ENCODE measurements around the gene EN2.

EN2 gene

DNA sequence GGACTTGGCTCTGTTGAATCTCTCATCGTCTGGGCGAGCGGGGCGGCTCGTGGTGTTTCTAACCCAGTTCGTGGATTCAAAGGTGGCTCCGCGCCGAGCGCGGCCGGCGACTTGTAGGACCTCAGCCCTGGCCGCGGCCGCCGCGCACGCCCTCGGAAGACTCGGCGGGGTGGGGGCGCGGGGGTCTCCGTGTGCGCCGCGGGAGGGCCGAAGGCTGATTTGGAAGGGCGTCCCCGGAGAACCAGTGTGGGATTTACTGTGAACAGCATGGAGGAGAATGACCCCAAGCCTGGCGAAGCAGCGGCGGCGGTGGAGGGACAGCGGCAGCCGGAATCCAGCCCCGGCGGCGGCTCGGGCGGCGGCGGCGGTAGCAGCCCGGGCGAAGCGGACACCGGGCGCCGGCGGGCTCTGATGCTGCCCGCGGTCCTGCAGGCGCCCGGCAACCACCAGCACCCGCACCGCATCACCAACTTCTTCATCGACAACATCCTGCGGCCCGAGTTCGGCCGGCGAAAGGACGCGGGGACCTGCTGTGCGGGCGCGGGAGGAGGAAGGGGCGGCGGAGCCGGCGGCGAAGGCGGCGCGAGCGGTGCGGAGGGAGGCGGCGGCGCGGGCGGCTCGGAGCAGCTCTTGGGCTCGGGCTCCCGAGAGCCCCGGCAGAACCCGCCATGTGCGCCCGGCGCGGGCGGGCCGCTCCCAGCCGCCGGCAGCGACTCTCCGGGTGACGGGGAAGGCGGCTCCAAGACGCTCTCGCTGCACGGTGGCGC lies at the start of gene EN2:
Gene EN2 (plus strand): TSS at position 19 of the 767 bp plus-strand sequence. CDS start 249 bp downstream, at position 268.
- DNase-seq: no peak

DNA sequence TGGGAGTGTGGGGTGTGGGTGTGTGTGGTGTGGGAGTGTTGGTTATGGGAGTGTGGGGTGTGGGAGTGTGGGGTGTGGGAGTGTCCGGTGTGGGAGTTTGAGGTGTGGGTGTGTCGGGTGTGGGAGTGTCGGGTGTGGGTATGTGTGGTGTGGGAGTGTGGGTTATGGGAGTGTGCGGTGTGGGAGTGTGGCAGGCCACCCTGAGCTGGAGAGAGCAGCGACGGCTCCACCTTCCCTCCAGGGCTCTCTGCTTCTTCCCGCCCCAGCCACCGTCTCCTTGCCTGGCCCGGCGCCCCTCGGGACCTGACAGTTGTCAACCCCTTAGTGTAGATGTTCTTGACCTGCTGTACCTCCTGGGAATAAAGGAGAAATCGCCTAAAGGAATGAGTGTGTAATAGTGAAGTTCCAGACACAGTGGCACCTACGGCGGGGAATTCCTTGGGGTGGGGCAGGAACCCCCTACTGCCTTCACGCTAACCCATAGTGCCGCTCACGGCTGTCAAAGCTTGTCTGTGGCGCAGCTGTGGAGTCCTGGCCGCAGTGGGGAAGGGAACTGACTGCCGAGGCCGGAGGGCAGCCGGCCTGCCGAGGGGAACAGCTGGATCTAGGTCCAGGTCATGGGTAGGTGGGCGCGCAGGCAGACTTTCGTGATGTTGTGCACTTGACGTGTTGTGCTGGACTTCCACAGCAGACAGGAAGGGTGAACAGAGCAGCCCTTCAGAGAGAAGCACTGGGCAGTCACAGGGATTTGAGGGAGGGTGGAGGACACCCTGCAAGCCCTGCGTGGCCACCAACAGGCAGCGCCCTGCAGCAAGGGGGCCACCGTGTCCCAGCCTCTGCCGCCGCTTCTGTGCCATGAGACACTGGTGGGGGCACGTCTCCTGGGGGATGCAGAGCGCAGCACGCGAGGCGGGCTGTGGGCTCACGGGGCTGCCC lies 49.0 kb upstream of the EN2 start:
- DNase-seq: no peak

DNA sequence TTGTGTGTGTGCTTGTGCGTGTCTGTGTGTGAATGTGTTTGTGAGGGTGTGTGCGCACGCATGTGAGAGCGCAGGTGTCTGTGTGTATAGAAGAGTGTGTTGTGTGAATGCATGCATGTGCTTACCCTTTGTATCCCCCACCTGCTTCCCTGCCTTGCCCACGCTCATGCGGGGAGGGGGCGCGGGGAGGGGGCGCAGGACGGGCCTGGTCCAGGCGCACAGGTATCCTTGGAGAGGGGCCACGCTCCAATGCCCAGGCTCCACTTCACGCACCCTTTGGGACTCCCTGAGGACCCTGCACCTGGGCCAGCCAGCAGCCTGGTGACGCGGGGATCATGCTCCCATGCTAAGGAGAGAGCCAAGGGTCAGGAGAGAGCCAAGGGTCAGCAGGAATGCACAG lies 47.9 kb upstream of the EN2 start:
- no peak for DNase-seq

DNA sequence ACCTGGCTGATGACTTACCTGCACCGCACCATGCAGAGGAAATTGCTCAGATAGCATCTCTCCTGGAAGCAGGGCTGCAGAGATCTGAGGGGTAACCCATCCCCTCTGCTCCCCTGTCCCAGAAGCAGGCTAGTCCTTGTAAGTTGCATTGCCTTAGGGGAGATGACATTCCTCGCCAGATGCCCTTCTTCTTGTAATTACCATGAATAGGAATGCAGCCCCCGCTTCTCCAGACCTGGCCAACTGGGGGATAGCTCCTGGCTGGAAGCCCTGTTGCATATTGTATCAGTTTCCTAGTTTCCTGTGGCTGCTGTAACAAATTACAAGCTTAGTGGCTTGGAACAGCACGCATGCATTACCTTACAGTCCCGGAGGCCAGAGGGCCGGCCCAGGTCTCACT lies 47.5 kb upstream of the EN2 start:
- no peak for DNase-seq

DNA sequence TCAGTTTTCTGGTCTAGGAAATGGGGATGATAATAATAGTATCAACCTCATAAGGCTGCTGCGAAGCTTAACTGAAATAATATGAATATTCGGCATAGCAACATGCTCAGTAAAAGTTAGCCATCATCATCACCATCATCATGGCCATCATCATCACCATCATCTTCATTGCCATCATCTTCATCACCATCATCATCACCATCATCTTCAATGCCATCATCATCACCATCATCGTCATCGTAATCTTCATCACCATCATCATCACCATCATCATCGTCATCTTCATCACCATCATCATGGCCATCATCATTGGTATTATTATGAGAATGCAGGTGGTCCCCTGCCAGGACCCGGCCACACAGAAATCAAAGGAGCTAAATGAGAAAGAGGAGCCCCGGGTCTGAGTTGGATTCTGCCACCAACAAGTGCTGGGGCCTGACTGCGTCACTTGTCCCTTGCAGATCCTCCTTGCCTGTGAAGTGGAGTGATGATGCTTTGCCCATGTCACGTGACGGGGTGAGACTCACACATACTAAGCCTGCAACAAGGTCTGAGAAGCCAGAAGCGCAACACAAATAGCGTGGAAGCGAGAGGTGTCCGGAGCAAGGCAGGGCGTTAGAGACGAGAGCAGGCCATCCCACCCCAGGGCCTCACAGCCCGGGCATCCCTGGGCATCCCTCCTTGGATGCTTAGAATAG lies 46.1 kb upstream of the EN2 start:
- no peak for DNase-seq

DNA sequence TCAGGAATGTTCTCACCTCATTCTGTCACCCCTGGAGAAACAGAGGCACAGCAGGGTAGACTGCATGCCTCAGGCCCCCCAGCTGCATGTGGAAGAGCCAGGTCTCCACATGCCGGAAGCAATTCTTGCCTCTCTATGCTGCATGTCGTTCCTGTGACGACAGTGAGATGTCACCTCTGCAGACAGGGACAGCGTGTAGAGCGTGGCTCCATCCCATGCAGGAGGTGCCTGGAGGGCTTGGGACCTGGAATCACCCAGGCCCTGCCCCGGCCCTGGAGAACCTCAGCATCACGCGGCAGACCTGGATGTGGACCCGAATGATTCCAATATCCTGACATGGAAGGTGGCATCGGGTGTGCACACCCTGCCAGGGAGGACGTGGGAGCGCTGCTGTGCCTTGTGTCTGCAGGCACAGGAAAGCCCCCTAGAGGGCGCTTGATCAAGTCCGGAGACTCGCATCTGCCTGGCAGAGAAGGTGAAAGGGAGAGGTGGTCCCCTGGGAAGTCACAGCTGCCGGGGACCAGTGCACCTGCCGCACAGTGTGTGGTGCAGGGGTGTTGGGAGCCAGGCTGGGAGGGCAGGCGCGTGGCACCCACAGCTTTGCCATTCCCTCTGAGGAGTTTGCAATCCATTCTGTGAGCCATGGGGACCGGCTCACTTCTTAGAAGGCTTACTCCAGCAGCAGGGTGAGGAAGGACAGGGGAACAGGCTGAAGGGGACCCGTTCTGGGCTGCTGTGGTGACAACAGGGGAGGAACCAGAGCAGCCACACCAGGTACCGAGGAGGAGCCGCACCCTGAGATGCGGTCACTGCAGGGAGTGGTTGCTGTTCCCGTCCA lies 45.3 kb upstream of the EN2 start:
- peak; percentile 4 for DNase-seq

DNA sequence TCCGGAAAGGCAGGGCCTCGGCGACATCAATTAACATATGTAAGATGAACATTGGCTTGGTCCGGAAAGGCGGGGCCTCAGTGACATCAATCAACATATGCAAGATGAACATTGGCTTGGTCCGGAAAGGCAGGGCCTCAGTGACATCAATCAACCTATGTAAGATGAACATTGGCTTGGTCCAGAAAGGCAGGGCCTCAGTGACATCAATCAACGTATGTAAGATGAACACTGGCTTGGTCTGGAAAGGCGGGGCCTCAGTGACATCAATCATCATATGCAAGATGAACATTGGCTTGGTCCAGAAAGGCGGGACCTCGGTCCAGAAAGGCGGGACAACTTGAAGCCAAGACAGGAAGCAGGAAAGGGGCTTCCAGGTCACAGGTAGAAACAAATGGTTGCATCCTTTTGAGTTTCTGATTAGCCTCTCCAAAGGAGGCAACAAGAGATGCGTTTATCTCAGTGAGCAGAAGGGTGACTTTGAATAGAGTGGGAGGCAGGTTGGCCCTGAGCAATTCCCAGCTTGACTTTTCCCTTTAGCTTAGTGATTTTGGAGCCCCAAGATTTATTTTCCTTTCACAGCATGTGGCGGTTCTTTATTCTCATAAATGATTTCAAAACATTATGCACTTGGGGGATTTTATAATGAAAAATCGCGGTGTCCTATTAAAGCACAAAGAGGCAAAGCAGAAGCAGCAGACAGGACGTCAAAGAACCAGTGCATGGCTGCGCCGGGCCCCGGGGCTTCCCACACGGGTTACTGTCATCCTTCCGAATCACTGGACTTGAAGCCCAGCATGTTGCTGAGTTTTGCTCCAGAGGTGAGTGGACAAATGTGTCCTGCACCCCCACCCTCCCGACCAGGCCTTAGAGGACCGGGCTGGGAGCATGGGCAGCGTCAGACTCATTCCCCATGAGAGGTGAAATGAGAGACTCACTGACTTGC lies 43.1 kb upstream of the EN2 start:
- no peak for DNase-seq

DNA sequence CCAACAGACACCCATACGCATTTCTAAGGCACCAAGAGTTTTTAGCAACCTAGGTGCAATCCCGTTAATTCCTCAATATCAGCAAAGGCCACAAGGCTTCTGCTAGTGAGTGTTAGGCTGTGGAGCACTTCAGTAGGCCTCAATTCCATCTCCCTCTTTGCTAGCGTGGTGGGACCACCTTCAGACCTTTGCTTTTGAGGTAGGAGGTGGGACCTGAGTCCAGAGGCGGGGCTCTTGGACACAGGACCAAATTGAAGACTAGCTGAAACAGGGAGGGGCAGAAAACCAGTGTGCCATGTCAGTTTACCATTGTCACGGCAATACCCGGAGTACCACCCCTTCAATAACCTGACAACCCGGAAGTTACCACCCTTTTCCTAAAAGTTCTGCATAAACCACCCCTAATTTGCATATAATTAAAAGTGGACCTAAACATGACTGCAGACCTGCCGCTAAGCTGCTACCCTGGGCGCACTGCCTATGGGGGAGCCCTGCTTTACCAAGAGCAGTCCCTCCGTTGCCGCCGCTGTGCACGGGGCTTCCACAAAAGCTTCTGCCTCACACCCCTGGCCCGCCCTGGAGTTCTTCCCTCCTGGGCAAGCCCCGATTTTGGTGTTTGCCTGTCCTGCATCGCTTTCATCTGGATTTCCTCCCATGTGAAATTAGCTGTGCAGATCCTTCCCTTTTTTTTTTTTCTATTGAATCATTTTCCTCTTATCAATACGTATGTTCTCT lies 41.1 kb upstream of the EN2 start:
- no peak for DNase-seq

DNA sequence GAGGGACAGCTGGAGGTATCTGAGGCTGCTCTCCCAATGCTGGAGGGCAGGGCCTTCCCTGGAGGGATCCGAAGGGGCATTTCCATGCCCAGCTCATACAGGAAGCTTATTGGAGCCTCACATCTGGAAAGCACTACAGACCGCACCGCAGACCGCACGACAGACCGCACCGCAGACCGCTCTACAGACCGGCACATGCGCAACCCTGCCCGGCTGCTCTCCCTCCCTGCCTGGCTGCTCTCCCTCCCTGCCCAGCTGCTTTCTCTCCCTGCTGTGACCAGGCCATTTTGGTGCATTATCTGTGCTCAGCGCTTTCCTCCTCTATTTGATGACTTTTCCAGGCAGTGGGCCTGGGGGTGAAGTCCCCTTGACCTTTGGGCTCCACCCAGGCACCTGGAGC lies 39.6 kb upstream of the EN2 start:
- DNase-seq: no peak

DNA sequence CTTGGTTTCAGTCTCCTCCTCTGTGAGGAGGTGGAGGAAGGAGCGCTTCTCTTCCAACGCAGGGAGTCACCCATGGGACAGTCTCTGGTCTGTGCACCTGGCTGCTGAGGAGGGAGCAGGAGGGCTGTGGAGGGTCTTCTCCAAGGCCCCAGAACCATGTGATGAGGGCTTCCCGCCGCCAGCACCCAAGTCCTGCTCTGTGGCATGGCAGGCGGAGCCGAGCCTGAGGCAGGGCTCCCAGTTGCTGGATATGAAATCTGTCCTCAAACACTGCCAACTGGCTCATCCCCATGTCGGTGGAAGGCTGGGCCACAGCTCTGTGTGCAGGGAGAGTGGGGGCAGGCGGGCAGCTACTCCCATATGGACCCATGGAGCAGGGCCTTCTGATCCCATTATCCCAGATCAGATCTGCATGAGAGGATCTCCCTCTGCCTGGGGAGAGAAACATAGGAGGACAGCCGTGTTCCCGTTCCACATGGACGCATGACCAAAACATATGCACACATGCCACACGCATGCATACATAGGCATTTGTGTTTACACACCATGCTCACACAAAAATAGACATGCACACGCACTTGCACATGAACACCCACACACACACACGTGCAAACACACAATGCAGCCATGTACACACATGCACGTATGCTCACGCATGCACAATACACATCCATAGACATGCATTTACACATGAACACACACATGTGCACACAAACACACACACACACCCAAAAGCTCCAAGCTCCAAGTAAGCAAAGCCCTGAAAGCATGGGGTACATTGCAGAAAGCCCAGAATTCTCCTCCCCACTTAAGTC lies 38.8 kb upstream of the EN2 start:
- no peak for DNase-seq

DNA sequence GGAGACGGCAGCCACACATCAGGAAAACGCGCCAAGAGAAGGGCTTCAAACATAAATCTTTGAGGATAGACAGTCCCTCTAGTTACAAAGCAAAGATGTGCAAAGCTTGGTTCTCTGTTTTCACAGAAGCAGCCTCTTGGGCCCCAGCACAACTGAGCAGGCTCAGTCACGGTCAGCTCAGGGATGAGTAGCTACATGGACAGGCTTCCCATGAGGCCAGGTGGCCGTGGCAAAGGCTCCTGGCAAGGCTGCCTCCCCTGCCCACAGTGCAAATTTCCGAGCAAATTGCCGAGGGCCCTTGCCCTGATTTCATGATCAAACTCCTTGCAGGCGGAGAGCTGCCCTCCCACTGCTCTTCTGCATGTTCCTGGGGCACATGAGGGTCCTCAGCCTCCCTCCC lies 37.8 kb upstream of the EN2 start:
- no peak for DNase-seq

DNA sequence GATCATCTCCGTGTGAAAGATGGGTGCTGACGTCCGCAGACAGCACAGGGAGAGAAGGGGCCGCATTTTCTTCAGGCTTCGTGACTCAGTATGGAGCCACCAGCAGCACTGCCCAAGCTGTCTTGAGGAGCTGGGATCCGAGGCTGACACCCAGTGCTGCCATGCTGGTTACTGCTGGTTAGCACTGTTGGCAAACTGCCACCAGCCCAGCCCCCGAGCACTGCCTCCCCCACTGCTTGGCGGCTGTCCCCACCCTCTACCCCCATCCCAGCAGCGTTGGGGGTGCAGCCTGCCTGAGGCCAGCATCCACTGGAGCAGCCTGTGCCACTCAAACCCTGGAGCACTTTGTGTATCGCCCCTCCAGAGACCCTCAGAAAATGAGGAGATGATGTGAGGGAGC lies 35.8 kb upstream of the EN2 start:
- DNase-seq: no peak

DNA sequence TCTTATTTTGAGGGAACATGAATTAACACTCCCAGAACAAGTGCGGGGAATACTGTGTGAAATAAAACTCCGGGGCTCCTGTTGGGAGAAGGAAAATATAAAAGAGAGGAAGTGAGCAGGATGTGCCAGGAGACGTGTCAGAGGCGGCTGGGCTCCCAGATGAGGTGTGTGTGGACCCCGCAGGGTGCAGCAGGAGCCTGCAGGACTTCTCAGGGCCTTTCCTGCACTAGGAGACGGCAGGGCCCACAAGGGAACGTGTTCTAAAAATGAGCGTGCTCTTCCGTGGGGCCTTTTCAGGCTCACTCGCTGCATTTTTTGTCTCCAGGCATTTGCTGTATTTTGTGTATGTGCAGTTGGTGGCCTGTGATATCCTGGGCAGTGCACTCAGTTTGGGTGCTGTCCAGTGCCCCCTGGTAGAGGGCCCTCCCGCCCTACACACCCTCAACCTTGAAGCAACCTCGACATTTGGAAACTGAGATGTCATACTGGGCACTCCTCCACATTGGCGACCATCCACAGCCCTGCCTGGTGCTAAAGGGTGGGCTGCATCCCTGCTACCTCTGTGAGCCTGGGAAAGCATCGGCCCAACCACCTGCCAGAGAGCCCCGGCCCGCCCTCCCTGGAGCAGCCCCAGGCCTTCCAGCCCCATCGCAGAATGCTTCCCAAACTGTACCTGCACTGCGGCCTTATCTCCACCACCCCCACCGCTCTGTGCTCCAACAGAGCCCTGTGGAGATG lies 35.2 kb upstream of the EN2 start:
- DNase-seq: no peak

DNA sequence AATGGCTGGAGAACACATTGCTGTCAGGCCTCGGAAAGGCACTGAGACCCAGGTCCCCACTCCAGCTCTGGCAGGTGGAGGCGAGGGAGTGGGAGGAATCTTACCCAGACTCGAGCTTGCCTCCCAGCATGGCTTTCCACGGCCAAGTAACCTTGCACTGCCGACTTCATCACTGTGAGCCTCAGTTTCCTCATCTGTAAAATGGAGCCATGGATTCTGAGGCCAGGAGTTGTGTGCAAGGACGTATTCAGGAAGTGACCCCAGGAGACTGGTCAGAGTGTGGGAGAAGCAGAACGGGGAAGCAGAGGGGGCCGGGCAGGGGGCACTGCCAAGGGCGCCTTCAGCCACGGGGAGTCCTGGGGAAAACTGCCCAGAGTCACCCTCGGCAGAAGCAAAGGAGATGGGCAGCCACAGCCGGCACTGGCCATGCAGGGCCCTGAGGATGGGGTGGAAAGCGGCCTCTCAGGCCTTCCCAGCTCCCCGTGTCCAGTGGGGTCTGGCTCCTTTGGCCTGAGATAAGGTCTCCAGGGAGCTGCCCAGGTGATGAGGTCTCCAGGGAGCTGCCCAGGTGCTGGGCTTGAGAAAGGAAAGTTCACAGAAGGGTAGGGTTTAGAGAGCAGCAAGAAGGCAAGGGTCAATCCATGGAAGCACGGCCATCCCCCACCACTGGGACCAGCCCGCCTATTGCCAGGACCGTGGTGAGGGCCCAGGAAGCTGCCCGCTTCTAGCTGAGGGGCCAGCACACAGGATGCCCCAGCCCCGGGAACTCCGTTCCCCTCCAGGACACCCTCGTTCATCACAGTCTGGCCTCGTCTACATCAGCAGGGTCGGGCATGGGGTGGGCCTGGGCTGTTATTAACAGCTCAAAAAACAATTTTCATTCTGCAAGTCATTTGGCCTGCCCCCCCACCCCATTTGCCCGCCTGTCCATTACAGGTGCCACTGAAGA lies 34.3 kb upstream of the EN2 start:
- no peak for DNase-seq

DNA sequence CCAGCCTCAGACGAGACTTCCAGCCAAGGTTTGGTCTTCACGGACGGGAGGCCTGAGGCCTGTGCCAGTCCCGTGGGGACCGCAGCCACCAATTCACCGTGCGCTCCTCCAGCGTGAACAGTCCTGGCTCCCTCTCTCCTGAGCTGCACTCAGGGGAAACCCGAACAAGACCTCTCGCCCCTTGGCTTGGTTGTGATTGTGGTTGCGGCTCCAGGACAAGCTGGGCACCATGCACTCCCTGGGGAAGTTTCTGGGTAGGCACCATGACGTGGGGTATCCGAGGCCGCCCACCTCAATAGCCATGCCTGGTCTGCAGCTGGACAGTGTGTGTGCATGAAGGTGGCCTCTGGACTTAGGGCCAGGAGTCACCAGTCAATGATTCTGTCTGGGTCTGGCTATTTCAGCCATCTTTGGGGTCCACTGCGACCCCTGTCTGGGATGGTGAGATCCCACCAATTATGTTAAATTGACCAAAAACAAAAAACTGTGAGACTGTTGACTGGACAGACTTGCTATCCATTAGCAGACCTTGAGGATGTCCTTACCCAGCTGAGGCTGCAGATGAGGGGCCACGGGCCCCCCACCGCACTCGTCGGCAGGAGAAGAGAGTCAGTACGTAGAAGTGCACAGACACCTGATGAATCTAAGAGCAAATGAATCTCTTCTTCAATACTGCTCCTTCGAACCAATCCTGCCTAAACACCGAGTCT lies 33.5 kb upstream of the EN2 start:
- no peak for DNase-seq

DNA sequence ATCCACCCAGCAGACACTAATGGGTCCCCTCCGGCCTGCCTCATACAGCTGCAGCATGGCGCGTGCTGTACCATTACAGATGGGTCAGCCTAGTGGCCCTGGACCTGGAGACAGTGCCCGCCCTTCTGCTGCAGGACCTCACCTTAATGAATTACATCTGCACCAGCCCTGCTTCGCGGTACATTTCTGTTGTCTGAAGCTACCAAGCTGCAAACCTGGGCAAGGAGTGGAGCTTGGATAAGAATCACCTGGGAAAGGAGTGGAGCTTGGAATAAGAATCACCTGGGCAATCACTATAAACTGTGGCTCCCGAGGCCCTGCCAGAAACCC lies 33.0 kb upstream of the EN2 start:
- DNase-seq: no peak

DNA sequence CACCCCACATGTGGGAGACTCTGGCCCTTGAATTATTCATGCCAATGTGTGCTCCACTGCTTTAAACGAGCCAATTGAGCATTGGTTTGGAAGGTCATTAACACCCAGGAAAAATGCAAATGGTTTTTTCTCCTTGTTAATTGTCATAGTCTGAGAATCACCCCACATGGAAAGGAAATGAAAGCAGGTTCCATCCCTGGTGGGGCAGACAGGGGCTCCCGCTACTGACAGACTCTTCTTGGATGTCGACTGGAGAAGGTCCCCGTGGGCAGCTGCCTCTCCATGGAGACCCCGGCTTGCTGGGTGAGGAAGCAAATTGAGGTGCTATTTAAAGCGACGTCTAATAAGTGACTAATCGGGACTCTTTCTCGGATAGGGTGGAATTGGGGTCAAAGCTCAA lies 32.0 kb upstream of the EN2 start:
- DNase-seq: no peak
